ENCODE data around the gene PARD6G. TPM values are rescaled to one million over a fixed set of nuclear protein-coding genes. Genes with fewer than 3 reads are reported as not detected.

The PARD6G gene
- total and polyA plus RNA-seq, 2 of the 8 experiments (the other 6 are each of a cell fraction or from before 2014, with no cell fraction given) = 11.3 to 17.9 TPM

DNA sequence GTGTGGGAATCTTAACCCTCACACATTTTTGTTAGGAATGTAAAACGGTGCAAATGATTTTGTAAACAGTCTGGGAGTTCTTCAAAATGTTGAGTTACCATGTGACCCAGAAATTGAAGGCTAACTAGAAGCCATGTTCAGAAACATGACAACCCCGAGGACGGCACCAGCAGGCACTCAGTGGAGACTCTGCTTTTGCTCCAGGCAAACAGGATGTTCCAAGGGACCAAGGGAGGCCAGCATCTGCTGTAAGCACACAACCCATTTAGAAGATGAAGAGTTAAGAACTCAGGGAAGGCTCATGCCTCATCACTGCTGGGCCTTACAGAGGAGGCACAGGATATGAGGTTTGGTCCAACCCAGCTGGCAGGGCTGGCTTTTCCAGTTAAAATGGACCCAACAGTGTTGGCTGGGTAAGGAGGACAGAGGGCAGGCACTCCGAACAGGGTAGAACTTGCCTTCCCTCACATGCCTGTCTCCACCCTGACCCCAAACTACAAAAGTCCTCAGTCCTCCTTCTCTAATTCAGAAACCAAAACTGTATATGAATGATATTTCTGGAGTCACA is 23.6 kb downstream of the PARD6G start:
- Histone ChIP-seq H3K27ac (ENCODE audit: low read depth, low read length) (no peak overlapping the region), H3K36me3 (ENCODE audit: control insufficient read depth in 2 of 4, insufficient read depth in 4 of 4, low read length in 3 of 4) (no peaks in the 10 kb centered on the region), H3K56ac (replicated peaks; ENCODE audit: insufficient read length, low read depth, low read length) (no peak overlapping the region), H3K18ac (ENCODE audit: extremely low read depth, low read length) (no peak overlapping the region), H2BK15ac (ENCODE audit: low read length) (no peak overlapping the region), H3K27me3 (replicated peaks in 1 of 4; ENCODE audit: control insufficient read depth in 3 of 4, extremely low read depth in 1 of 4, insufficient read depth in 3 of 4, low read length in 3 of 4) (no peaks in the 10 kb centered on the region), H2BK20ac (ENCODE audit: low read length) (no peak overlapping the region), H2AFZ (ENCODE audit: low read length) (no peak overlapping the region), H4K8ac (ENCODE audit: extremely low read depth, insufficient read depth, low read length) (no peak overlapping the region; the same call in 1 of the 2 replicates), H3K4me2 (ENCODE audit: insufficient read depth in 1 of 2, low read depth in 2 of 2, low read length in 2 of 2) (no peak overlapping the region), H3K4me3 (ENCODE audit: extremely low read depth in 1 of 4, insufficient read depth in 2 of 4, low read depth in 3 of 4, low read length in 4 of 4) (no peak overlapping the region), H3K23ac (ENCODE audit: insufficient read length) (peak overlapping the region; percentile 3), H3K79me2 (ENCODE audit: control insufficient read depth in 1 of 2, insufficient read depth in 2 of 2, low read length in 2 of 2) (no peaks in the 10 kb centered on the region; a peak in 1 of 4 replicates), H3K4me1 (replicated peaks in 1 of 4; ENCODE audit: control insufficient read depth in 3 of 4, insufficient read depth in 4 of 4, low read length in 3 of 4) (peaks cover 1 to 6% (median 4%) of the 10 kb centered on the region in 4 experiments; a peak in 6 of 7 replicates), H3K14ac (ENCODE audit: insufficient read length) (peak overlapping the region; percentile 14), H4K20me1 (replicated peaks in 1 of 2; ENCODE audit: control insufficient read depth in 1 of 2, insufficient read depth in 2 of 2, low read length in 2 of 2) (peaks cover 2 to 5% of the 10 kb centered on the region in 2 experiments), H2AK5ac (ENCODE audit: low read depth, low read length) (0 out of 2 replicates have a peak overlapping the region, but pooled peaks have one; percentile 15), H4K91ac (replicated peaks; ENCODE audit: insufficient read length, low read length) (no peak overlapping the region), H4K5ac (ENCODE audit: insufficient read length, low read depth, low read length) (no peak overlapping the region), H3K9me3 (ENCODE audit: insufficient read depth in 2 of 2, low read depth in 1 of 2, low read length in 1 of 2) (peaks cover 3% of the 10 kb centered on the region in 2 experiments; a peak in 2 of 4 replicates), H3K9ac (replicated peaks in 1 of 4; ENCODE audit: extremely low read depth in 1 of 4, low read depth in 3 of 4, low read length in 3 of 4) (no peak overlapping the region), H2BK12ac (ENCODE audit: low read depth, low read length) (no peak overlapping the region), H2BK5ac (ENCODE audit: low read depth, low read length) (no peak overlapping the region), H3K23me2 (ENCODE audit: low read depth, low read length) (no peaks in the 10 kb centered on the region), H3K4ac (replicated peaks; ENCODE audit: insufficient read length, low read depth, low read length) (no peak overlapping the region), H2BK120ac (replicated peaks; ENCODE audit: low read depth, low read length) (no peak overlapping the region), H3K79me1 (ENCODE audit: low read depth, low read length) (peaks cover 5% of the 10 kb centered on the region; the same call in 1 of the 2 replicates)
- DNase-seq (ENCODE audit: low read depth in 1 of 2, low spot score in 2 of 2) = no peak
- peak; percentile 24 for FAIRE-seq
- ChIA-PET CTCF (ENCODE audit: partially characterized antibody) (interaction anchor here (1.6 to 2.5 kb wide), 3 partner anchors 23 to 65 kb away, joined by 3 to 14 read pairs (median 4); no protein-coding TSS in a partner anchor), POLR2A (ENCODE audit: partially characterized antibody) (no interaction called here)
- WGBS, 2 experiments (ENCODE audit: extremely low coverage in 1 of 2, insufficient coverage in 1 of 2, insufficient read length in 1 of 2, insufficient replicate concordance in 2 of 2, low coverage in 1 of 2, low lambda C conversion rate in 2 of 2, missing lambda C conversion rate in 1 of 2) = 89% methylated on average over 4 of the region's 4 CpGs; no CpG with 5 or more reads in 1 of the 2 experiments
- no peak for TF ChIP-seq ASH2L (IDR thresholded peaks at IDR 0.05; ENCODE audit: low read length)
- TF ChIP-seq MAX (IDR thresholded peaks at IDR 0.05) = no peak
- TF ChIP-seq SIN3A (conservative IDR thresholded peaks at IDR 0.05 in 1 of 2, IDR thresholded peaks at IDR 0.05 in 1 of 2; ENCODE audit: low read depth in 1 of 2, low read length in 2 of 2) = no peak
- no peak for TF ChIP-seq E2F6 (IDR thresholded peaks at IDR 0.05)
- no peak for TF ChIP-seq TAF7 (optimal IDR thresholded peaks at IDR 0.05; ENCODE audit: borderline replicate concordance, low read depth, low read length)
- no peak for TF ChIP-seq SAP30 (IDR thresholded peaks at IDR 0.05; ENCODE audit: insufficient read depth, insufficient replicate concordance, low read length)
- no peak for TF ChIP-seq RBBP5 (IDR thresholded peaks at IDR 0.05; ENCODE audit: borderline replicate concordance, low read depth, low read length)
- TF ChIP-seq, protein P1, sequence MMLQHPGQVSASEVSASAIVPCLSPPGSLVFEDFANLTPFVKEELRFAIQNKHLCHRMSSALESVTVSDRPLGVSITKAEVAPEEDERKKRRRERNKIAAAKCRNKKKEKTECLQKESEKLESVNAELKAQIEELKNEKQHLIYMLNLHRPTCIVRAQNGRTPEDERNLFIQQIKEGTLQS (IDR thresholded peaks at IDR 0.05; ENCODE audit: insufficient read depth, low read depth, low read length) = no peak

Measured in H1 (cell line).